NCI-H128 (cell line): ENCODE measurements around the gene LEO1.

Experiments used
- DNase-seq: peaks from one replicate; lab custom pipeline; 2025; ENCODE audit not compliant: unreplicated experiment; lab: John Stamatoyannopoulos, UW

The LEO1 gene

GRCh38 chr15:51971375-51972133 lies at the start of gene LEO1:
Gene LEO1 (minus strand): TSS chr15:51971778. CDS start chr15:51971745, 33 bp downstream.
- peak; percentile 81 for DNase-seq

- DNase-seq, result no peak
These were observed 49.6 kb upstream of the LEO1 start for GRCh38 chr15:52021128-52021671.

- DNase-seq, result no peak
These were observed 48.9 kb upstream of the LEO1 start for GRCh38 chr15:52020221-52021085.

- DNase-seq, result no peak
These were observed 48.0 kb upstream of the LEO1 start for GRCh38 chr15:52019394-52020220.

GRCh38 chr15:52018693-52019393 lies 47.3 kb upstream of the LEO1 start, which contains the start of gene MAPK6:
Gene MAPK6 (plus strand): TSS chr15:52019219. CDS start chr15:52046461, 27,242 bp downstream.
- DNase-seq, result peak; percentile 31

GRCh38 chr15:52018244-52018643 lies 46.7 kb upstream of the LEO1 start:
- DNase-seq, result no peak

- no peak for DNase-seq
These were observed 44.7 kb upstream of the LEO1 start for GRCh38 chr15:52016316-52016715.

- no peak for DNase-seq
These were observed 43.0 kb upstream of the LEO1 start for GRCh38 chr15:52014616-52015015.

GRCh38 chr15:52013151-52013791 lies 41.7 kb upstream of the LEO1 start:
- no peak for DNase-seq

- DNase-seq, result no peak
These were observed 40.6 kb upstream of the LEO1 start for GRCh38 chr15:52012210-52012609.

GRCh38 chr15:52011711-52012144 lies 40.1 kb upstream of the LEO1 start:
- DNase-seq, result peak; percentile 61

GRCh38 chr15:52010633-52011595 lies 39.3 kb upstream of the LEO1 start:
- DNase-seq, result no peak

GRCh38 chr15:52008698-52009434 lies 37.3 kb upstream of the LEO1 start:
- DNase-seq, result no peak

- DNase-seq, result no peak
These were observed 36.8 kb upstream of the LEO1 start for GRCh38 chr15:52008359-52008697.

- DNase-seq, result no peak
These were observed 35.2 kb upstream of the LEO1 start for GRCh38 chr15:52006702-52007340.

- DNase-seq, result no peak
These were observed 34.4 kb upstream of the LEO1 start for GRCh38 chr15:52005748-52006701.
